Activated CD8-positive, alpha-beta memory T cell treated with anti-CD3 and anti-CD28 coated beads for 1 hour (primary cell): ENCODE data around the gene FASTKD3.
A peak's percentile ranks its signal among the peaks of the same experiment; 100 is the strongest.

Source experiments
- DNase-seq, 2 donors: peaks; one replicate each; pipeline ENCODE4 v3.0.0-alpha.2; 2020; ENCODE audit warnings: low read depth in 1 of 2; ENCODE audit errors: extremely low read depth in 1 of 2

Gene FASTKD3

DNA sequence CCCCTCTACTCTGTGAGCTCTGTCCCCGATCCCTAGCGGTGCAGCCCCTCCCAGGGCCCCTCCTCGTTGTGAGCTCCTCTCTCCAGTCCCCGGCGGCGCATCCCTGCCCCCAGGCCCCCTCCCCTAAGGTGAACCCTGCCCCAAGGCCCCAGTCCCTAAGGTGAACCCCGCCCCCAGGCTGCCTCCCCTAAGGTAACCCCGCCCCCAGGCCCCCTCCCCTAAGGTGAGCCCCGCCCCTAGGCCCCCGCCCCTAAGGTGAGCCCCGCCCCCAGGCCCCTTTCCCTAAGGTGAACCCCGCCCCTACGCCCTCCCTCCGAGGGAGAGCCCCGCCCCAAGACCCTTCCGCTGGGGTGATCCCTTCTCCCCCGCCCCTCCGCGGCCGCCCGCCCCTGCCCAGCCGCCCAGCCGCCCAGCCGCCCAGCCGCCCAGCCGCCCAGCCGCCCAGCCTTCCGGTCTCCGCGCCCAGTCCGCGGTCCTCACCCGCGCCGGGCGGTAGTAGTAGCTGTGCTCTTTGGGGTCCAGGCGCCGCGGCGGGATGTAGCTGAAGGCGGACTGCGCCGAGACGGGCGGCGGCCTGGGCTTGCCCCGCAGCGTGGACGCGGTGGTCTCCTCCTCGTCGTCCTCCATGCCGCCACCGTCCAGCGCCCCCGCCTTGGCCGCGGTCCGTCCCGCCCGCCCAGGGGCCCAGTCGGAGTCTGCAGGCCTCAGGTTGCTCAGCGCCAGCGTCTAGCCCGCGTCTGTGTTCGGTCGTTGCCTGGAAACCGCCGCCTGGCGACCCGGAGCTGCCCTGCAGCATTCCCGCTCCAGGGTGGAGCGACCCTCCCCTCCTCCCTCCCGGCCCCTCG lies 18.2 kb downstream of the FASTKD3 start, which contains the start of gene CFAP90:
Gene CFAP90 (minus strand): TSS at position 739 of the 845 bp plus-strand sequence. CDS start 112 bp downstream, at position 627.
- peak in 1 of 2 donors; percentile 13 for DNase-seq

GRCh38 chr5:7849681-7850394 lies 19.0 kb downstream of the FASTKD3 start:
- DNase-seq, result no peak

- no peak for DNase-seq
Measured at GRCh38 chr5:7848296-7848695, 20.5 kb downstream of the FASTKD3 start.

GRCh38 chr5:7846327-7846726 lies 22.5 kb downstream of the FASTKD3 start:
- no peak for DNase-seq

- DNase-seq, result no peak
Measured at GRCh38 chr5:7845557-7845956, 23.3 kb downstream of the FASTKD3 start.

DNA sequence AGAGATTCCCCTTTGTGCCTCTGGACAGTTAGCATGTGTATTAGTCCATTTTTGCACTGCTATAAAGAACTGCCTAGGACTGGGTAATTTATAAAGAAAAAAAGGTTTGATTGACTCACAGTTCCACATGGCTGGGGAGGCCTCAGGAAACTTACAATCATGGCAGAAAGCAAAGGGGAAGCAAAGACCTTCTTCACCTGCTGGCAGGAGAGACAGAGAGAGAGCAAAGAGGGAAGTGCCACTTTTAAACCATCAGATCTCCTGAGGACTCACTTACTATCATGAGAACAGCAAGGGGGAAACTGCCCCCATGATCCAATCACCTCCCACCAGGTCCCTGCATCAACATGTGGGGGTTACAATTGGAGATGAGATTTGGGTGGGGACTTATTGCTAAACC lies 23.9 kb downstream of the FASTKD3 start:
- DNase-seq, result no peak

GRCh38 chr5:7842531-7842930 lies 26.3 kb downstream of the FASTKD3 start:
- DNase-seq, result no peak

GRCh38 chr5:7837403-7837802 lies 31.4 kb downstream of the FASTKD3 start:
- no peak for DNase-seq

DNA sequence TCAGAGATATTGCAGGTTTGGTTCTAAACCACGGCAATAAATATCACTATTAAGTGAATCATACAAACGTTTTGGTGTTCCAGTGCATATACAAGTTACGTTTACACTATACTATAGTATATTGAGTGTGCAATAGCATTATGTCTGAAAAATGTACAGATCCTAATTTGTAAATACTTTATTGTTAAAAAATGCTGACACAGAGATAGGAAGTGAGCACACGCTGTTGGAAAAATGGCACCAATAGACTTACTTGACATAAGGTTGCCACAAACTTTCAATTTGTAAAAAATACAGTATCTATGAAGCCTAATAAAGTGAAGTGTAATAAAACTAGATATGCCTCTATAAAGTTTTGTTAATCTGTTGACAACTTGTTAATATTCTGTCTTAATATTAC lies 33.8 kb downstream of the FASTKD3 start:
- no peak for DNase-seq

DNA sequence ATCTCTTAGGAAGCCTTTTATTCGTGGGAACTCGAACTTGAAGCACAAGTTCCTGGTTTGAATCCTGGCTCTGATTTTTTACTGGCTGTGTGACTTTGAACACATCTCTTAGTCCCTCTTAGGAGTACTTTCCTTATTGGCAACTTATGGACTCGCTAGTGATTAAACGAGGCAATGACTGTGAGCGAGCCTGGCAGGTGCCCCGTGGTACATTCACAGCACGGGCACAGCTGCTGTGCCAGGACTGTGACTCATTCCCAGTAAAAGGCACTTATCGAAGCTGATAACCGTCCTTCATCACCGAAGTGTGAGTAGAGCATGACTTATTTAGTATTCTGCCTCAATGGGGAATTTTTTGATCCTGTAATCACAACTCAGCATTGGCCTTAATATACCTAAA lies 40.6 kb downstream of the FASTKD3 start:
- DNase-seq, result no peak

- no peak for DNase-seq
Measured at GRCh38 chr5:7827610-7828009, 41.2 kb downstream of the FASTKD3 start.

DNA sequence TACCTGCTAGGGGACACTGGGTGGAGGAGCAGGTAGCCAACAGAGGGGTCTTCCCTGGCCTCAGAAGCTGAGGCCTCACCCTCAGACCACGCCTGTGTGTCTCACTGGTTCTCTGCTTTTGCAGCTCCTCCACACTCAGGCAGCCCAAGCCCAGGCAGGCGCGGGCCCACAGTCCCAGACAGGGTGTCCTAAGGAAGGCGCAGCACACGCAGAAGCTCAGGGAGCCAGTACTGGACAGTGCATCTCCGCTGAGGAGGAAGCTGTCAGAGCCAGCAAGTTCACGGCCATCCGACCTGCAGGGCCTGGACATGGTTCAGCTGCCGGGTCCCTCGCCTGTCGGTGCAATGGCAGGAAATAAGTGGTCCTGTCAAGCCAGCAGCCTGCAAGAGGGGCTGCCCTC lies 43.2 kb downstream of the FASTKD3 start:
- DNase-seq, result no peak

DNA sequence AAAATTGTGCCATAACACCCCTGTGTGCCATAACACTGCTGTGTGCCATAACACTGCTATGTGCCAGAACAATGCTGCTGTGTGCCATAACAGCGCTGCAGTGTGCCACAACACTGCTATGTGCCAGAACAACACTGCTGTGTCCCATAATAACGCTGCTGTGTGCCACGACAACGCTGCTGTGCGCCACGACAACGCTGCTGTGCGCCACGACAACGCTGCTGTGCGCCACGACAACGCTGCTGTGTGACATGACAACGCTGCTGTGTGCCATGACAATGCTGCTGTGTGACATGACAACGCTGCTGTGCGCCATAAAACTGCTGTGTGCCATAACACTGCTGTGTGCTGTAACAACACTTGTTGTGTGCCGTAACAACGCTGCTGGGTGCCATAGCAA lies 43.8 kb downstream of the FASTKD3 start:
- DNase-seq, result no peak

DNA sequence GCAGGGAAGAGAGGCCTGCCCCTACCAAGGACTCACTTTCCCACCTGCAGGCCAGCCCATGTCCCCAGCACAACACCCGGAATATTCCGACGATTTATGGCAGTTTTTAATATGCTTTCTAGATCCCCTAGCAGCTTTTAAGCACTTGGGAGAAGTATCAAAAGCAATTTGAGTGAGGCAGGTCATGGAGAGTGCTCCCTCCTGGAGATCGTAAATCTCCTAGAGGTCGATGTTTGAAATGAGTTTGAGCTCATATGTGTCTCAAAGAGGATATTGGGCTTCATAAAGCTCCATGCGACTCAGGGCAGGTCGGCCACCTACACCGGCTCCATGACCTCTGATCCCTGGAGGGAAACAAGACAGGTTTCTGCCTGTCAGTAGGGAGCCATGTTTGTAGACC lies 45.2 kb downstream of the FASTKD3 start:
- no peak for DNase-seq

- DNase-seq, result no peak
Measured at GRCh38 chr5:7822449-7822848, 46.4 kb downstream of the FASTKD3 start.

- DNase-seq, result no peak
Measured at GRCh38 chr5:7816535-7816901, 52.3 kb downstream of the FASTKD3 start.

DNA sequence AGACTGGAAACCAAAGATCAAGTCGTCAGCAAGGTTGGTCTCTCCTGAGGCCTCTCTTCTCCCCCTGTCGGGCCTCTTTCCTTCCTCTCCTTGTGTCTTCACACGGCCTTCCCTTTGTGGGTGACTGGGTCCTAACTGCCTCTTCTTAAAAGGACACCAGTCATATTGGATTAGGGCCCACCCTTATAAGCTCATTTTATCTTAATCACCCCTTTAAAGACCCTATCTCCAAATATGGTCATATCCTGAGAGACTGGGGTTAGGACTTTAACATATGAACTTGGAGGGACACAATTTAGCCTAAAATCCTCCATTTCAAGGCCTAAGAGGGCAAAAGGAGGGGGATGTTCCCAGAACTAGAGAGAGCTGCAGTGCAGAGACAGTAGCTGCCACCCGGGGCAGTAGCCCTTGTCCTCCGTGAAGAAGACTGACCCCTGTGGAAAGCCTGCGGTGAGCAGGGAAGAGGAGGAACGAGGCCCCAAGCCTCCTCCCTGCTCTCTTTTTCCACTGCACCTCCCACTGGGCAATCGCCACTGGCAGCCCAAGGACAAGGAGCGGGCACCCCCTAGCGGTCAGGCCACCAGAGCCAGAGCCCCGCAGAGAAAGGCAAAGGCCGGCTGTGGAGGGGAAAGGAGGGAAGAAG lies 52.8 kb downstream of the FASTKD3 start:
- DNase-seq, result peak; percentile 3 to 47

DNA sequence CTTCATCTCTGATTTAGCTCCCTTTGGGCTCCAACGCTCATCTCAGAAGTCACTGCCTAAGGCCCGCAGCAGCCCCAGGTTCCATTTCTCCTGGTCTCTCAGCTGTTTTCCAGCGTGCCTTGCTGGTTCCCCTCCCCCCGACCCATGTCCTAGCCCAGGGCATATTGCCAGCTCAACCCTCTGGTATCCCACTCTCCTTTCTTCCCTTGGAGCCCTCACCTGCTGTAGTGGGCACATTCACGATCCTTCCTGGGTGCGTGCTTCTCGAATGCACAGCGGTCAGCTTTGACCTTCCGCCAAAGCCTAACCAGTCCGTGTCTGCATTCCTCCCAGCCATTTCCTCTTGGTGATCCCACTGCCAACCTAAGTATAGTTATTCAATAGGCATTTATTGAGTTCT lies 54.0 kb downstream of the FASTKD3 start:
- DNase-seq, result no peak

- DNase-seq, result no peak
Measured at GRCh38 chr5:7813576-7813975, 55.3 kb downstream of the FASTKD3 start.

GRCh38 chr5:7813007-7813406 lies 55.8 kb downstream of the FASTKD3 start:
- no peak for DNase-seq

DNA sequence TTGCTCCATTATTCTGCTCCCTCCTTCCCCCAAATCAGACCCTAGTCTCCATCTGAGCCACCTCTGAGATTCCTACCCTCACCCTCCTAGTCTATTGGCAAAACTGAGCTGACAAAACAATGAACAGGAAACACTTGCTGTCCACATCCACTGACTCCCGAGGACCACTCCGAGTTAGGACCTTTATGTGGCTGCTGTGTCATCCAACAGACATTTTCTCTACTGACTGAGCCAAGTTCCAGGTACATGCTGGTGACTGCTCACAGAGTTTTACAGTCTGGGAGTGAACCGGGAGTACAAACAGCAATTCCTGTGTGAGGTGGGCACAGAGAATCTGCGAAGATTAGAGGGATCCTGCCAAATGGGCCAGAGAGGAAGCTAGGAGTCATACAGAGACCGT lies 57.1 kb downstream of the FASTKD3 start:
- no peak for DNase-seq
